D721Med (cell line): ENCODE measurements around the gene MIGA1.

Experiments used
- DNase-seq: peaks from one replicate; pipeline ENCODE4 v3.0.0; 2011; ENCODE audit warnings: low spot score; ENCODE audit not compliant: insufficient read length
- FAIRE-seq: peaks from 2 replicates; lab custom pipeline; 2011; peaks lifted over from hg19 to GRCh38; lab: Jason Lieb, UNC
- CTCF ChIP-seq: IDR thresholded peaks from 2 replicates; pipeline ENCODE4 v1.5.1; 2012; ENCODE audit warnings: mild to moderate bottlenecking, control low read depth; ENCODE audit not compliant: insufficient read depth; ENCODE audit errors: missing control alignments

The MIGA1 gene

DNA sequence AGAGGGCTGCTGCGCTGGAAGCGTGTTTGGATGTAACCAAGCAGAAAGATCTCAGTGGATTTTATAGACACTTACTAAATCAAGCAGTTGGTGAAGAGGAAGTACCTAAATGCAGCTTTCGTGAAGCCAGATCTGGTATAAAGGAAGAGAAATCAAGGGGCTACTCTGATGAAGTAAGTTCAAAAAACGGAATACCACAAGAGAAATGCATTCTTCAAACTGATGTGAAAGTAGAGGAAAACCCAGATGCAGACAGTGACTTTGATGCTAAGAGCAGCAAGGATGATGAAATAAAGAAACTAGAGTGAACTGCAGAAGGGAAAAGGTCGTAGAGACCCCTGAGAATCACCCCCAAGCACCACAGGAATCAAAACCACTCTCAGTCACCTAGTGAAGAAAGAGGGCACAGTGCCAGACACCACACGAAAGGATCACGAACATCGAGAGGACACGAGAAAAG lies 68.2 kb downstream of the MIGA1 start:
- FAIRE-seq, result peak; percentile 35
- no peak for DNase-seq
- no peak for TF ChIP-seq CTCF

DNA sequence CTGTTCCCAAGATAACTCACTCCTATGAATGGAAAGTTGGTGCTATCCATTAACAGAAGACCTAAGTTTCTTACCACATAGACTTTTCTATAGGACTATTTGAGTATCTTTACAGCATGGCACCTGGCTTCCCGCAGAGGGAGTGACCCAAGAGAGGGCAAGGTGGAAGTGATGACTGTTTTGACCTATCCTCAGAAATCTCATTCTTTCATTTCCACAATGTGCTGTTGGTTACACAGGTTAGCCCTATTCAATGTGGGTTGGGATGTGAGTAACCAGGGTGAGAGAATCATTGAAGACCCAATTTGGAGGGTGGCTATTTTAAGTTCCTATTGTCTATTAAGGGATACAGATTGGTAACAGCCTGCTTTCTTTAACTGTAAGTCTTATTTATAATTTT lies 70.6 kb downstream of the MIGA1 start:
- DNase-seq, result no peak
- no peak for TF ChIP-seq CTCF
- no peak for FAIRE-seq

DNA sequence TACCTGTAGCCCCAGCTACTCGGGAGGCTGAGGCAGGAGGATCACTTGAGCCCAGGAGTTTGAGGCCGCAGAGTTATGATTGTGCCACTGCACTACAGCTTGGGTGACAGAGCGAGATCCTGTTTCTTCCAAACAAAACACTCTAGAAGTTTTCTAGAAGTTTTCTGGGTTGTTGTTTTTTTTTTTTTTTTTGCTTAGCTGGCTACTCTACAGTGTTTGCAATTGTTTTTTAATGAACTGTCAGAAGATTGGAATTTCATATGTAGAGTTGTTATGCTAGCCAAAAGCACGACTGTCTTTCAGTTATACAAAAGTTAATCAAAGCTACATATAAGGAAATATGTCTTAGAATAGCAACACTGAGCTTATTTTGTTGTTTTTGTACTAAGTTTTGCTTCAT lies 78.1 kb downstream of the MIGA1 start:
- TF ChIP-seq CTCF, result no peak
- FAIRE-seq (no peak), DNase-seq (no peak)

DNA sequence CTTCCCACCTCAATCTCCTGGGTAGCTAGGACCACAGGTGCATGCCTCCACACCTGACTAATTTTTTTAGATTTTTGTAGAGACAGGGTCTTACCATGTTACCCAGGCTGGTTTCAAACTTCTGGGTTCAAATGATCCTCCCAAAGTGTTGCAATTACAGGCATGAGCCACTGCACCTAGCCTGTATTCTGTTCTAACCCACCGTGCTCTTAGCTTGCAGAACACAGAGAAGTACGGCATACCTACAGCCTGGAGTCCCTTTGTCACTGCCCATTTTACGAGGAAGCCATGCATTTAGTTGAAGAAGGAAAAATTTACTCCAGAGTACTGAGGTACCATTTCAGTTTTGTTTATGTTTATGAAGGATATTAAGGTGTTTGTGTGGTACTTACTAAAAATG lies 79.3 kb downstream of the MIGA1 start:
- FAIRE-seq (no peak), DNase-seq (no peak)
- TF ChIP-seq CTCF, result no peak

- DNase-seq, result no peak
- no peak for FAIRE-seq
- no peak for TF ChIP-seq CTCF
Observed at GRCh38 chr1:77859248-77859647, 79.8 kb downstream of the MIGA1 start.

DNA sequence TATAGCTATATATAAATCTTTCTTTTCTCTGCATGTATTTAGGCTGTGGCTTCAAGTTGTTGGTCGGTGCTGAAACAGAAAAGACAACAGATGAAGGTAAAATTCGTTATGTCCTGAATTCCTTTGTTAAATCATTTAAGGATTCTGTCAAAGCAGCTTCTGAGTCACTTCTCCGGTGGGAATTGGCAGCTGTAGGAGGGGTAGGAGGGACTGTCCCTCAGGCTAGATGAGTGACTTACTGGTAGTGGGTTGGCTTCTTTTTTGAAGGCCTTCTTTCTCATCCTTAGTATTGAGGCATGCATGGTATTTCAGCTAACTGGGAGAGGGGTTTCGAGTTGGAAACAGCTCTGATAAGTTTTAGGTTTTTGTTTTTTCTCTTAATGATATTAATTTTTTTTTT lies 86.8 kb downstream of the MIGA1 start:
- no peak for DNase-seq
- TF ChIP-seq CTCF, result no peak
- no peak for FAIRE-seq

- TF ChIP-seq CTCF, result no peak
- DNase-seq (no peak), FAIRE-seq (no peak)
Observed at GRCh38 chr1:77872645-77873044, 93.2 kb downstream of the MIGA1 start.
